ENCODE data around the gene TPD52L2.
"Not testable (repeated sequence)": the region's sequence is repeated elsewhere in the genome, so short reads cannot be mapped to it uniquely, and the experiment has no call there.

TPD52L2 gene

DNA sequence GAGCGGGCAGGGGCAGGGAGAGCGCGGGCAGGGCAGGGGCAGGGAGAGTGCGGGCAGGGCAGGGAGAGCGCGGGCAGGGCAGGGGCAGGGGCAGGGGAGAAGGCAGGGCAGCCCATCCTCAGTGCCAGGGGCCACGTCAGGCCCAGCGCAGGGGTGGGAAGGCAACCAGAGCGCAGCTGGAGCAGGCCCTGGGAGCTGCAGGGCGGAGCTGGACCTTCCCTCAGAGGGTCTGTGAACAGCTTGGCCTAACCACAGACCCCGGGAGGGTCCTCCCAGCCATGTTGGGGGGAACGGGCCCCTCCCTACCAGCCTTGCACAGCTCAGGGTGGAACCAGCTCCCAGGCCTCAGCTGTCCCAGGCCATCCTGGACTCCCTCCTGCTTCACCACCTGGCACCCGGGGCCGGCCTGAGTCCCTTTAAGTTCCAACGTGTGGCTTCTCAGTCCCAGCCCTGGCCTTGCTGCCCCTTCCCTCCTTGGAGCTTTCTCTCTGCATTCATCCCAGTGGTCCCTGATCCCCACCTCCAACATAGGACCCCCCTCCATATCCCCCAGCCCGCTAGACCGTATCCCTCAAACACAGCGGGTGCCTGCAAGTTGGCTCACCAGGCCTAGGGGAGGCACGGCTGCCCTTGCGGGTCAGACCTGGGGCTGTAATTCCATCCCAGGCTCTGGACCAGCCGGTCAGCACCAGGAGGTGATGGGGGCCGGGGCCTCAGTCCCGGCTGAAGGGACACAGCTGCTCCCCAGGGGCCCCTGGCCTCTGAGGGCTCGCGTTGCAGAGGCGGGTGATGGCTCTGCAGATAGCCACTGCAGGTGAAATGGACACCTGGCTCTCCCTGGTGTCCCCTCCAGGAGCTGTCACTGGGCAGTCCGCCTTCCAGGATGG is 28.4 kb upstream of the TPD52L2 start:
- DNase-seq: no peak

GRCh38 chr20:63837479-63837878 is 27.6 kb upstream of the TPD52L2 start:
- DNase-seq: no peak

GRCh38 chr20:63839620-63840019 is 25.4 kb upstream of the TPD52L2 start:
- no peak for DNase-seq

DNA sequence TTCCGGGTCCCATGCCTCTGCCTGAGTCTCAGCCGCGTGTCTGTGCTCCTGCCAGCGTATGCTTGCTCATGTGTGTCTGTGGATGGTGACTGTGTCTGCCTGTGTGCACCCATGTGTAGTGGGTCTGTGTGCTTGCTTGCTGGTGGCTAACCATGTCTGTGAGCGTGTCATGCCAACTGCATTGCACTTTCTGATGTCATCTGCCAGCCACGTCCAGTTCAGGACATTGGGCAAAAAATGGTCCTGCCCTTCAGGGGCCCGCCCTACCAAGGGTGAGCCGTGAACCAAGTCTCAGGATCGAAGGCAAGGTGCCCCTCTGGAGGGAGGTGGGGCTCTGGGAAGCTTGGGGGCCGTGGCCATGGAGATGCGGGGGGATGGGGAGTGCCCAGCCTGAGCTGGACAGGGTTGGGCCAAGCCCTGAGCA is 24.7 kb upstream of the TPD52L2 start:
- DNase-seq: no peak

GRCh38 chr20:63842258-63842657 is 22.8 kb upstream of the TPD52L2 start:
- no peak for DNase-seq

- DNase-seq: no peak
Observed at GRCh38 chr20:63843222-63843621, 21.8 kb upstream of the TPD52L2 start.

- no peak for DNase-seq
Observed at GRCh38 chr20:63843778-63844177, 21.3 kb upstream of the TPD52L2 start.

DNA sequence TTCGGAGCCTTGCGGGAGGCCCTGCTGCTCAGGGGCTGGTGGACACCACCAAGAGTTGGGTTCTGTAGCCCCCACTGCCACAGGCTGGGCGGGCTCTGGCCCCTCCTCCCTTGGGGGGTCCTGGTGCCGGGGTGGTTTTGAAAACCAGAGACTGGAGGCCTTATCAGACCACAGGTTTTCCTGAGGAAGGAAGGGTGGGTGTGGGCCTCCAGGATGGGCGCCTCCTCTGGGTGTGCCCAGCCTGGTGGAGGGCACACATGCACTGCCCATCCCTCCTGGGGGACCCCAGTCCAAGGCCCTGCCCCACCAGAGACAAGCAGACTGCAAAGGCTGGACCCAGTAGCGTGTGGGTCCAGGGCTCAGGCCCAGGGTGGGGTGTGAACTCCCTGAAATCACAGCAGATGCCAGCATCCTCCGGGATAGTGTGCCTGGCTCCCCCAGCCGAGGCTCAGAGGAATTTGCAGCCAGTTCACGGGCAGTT is 20.5 kb upstream of the TPD52L2 start:
- no peak for DNase-seq

DNA sequence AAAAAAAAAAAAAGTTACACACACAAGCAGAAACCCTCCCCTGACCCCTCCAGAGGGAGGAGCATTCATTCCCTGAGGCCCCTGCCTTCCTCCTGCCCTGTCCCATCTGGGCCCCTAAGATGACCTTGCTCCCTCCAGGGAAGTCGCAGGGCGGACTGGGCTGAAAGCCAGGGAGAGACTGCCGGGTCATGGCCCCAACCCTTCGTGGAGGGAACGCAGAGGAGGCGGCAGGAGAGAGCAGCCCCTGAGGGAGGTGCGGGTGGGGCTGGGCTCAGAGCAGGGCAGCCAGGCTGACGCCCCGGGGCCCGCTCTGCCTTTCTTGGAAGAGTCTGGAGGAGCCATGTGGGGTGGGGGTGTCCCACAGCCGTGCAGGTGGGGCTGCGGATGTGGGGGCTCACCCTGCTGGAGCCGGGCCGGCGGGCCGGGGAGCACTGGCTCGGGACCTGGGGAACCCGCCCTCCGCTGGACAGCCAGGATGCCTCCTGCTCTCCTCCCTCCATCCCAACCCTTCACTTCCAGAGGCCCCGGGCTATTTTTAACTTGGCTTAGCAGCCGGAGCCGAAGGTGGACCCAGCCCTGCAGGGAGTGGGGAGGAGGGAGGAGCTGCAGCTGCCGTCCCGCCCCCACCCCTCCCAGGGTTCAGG is 18.8 kb upstream of the TPD52L2 start:
- no peak for DNase-seq

DNA sequence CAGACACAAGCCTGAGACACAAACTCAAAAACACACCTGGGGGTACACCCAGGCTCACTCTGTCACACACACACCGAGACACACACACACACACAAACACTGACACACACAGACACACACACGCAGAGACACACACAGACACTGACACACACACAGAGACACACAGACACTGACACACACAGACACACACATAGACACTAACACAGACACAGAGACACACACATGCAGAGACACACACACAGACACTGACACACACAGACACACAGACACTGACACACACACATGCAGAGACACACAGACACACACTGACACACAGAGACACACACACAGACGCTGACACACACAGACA is 18.2 kb upstream of the TPD52L2 start:
- no peak for DNase-seq

- no peak for DNase-seq
Observed at GRCh38 chr20:63847237-63848002, 17.6 kb upstream of the TPD52L2 start.

GRCh38 chr20:63848003-63848911 is 16.8 kb upstream of the TPD52L2 start:
- DNase-seq: no peak

GRCh38 chr20:63850689-63851547 is 14.2 kb upstream of the TPD52L2 start:
- no peak for DNase-seq

GRCh38 chr20:63851548-63851943 is 13.5 kb upstream of the TPD52L2 start:
- DNase-seq: not testable (repeated sequence)

DNA sequence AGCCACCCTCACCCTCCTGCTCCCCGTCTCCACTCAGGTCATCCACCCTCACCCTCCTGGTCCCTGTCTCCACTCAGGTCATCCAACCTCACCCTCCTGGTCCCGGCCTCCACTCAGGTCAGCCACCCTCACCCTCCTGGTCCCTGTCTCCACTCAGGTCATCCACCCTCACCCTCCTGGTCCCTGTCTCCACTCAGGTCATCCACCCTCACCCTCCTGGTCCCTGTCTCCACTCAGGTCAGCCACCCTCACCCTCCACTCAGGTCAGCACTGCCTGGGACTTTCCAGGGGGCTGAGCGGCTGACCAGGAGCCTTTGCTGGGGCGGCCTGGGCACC is 11.4 kb upstream of the TPD52L2 start:
- not testable (repeated sequence) for DNase-seq

GRCh38 chr20:63854069-63854765 is 10.9 kb upstream of the TPD52L2 start:
- no peak for DNase-seq

GRCh38 chr20:63854766-63855362 is 10.2 kb upstream of the TPD52L2 start:
- no peak for DNase-seq

DNA sequence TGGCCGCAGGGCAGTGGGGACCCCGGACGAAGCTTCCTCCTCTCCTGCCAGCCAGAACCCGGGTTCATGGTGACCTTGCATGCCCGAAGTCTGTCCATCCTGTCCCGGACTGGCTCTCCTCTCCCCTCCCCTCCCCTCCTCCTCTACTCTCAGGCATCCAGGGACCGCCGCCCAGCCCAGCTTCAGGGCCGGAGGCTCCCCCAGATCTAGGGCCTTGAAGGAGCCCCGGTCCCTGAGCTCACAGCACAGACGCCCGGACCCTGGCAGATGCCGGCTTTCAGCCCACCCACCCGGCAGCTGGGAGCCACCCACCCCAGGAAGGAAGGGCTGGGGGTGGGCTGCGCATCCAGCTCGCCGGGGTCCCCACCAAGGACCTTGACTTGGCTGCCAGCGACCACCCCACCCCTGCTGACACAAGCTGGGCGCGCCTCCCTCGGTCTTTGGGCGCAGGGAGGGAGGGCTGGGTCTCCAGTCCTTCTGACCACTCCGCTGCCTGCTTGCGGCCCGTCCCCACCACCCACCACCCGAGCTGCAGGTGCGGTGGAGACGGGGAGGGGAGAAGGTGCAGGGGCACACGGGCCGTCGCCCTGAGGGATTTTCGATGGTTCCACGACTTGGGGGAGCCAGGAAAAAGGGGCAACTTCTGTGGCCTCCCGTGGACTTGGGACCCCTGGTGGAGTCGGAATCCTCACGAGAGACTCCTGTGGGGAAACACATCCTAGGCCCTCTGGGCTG is 9.5 kb upstream of the TPD52L2 start:
- no peak for DNase-seq

GRCh38 chr20:63856098-63856511 is 9.0 kb upstream of the TPD52L2 start:
- DNase-seq: no peak
